Mucosa of rectum (tissue), 2 donors: ENCODE measurements around the gene BHLHE41.

Source experiments
- H3K27ac ChIP-seq, 2 donors: one replicate each; pipeline ENCODE4 v1.7.0; 2013; ENCODE audit warnings: inconsistent platforms in 2 of 2, low read depth in 2 of 2, low read length in 2 of 2
- H3K27me3 ChIP-seq, 2 donors: one replicate each; pipeline ENCODE4 v1.7.0; 2013; ENCODE audit warnings: low read length in 2 of 2; ENCODE audit not compliant: control insufficient read depth in 2 of 2, insufficient read depth in 2 of 2
- H3K36me3 ChIP-seq, 2 donors: one replicate each; pipeline ENCODE4 v1.7.0; 2013; ENCODE audit warnings: low read length in 2 of 2; ENCODE audit not compliant: control insufficient read depth in 2 of 2, insufficient read depth in 2 of 2
- H3K4me1 ChIP-seq, 2 donors: one replicate each; pipeline ENCODE4 v1.7.0; 2013; ENCODE audit warnings: low read length in 2 of 2, mild to moderate bottlenecking in 1 of 2; ENCODE audit not compliant: control insufficient read depth in 2 of 2, insufficient read depth in 2 of 2
- H3K4me3 ChIP-seq, 2 donors: one replicate each; pipeline ENCODE4 v1.7.0; 2013; ENCODE audit warnings: low read length in 2 of 2
- H3K9ac ChIP-seq, 2 donors: one replicate each; pipeline ENCODE4 v1.7.0; 2013; ENCODE audit warnings: low read length in 2 of 2, low read depth in 1 of 2, mild to moderate bottlenecking in 1 of 2
- H3K9me3 ChIP-seq, 2 donors: one replicate each; pipeline ENCODE4 v1.7.0; 2013; ENCODE audit warnings: low read length in 2 of 2; ENCODE audit not compliant: control insufficient read depth in 2 of 2
- donor health status: healthy.
- donor health status: Normal muscosa, but diverticular disease.

The BHLHE41 gene

GRCh38 chr12:26156201-26156871 lies 31.5 kb upstream of the BHLHE41 start:
- Histone ChIP-seq H3K4me3 (no peak overlapping the region), H3K9ac (no peak overlapping the region), H3K4me1 (peaks cover 8 to 12% of the 10 kb centered on the region in 2 donors), H3K27ac (peak overlapping the region; percentile 57 to 59), H3K9me3 (no peaks in the 10 kb centered on the region), H3K27me3 (no peaks in the 10 kb centered on the region), H3K36me3 (no peaks in the 10 kb centered on the region)

- H3K27me3 ChIP-seq = no peaks in the 10 kb centered on the region
- H3K4me1 ChIP-seq = peaks cover 5 to 8% of the 10 kb centered on the region in 2 donors
- H3K9ac ChIP-seq = no peak overlapping the region
- H3K9me3 ChIP-seq = no peaks in the 10 kb centered on the region
- no peak overlapping the region for H3K27ac ChIP-seq
- no peak overlapping the region for H3K4me3 ChIP-seq
- no peaks in the 10 kb centered on the region for H3K36me3 ChIP-seq
Observed at GRCh38 chr12:26153421-26154154, 28.8 kb upstream of the BHLHE41 start.

GRCh38 chr12:26152507-26153102 lies 27.8 kb upstream of the BHLHE41 start:
- Histone ChIP-seq H3K9me3 (no peaks in the 10 kb centered on the region), H3K4me1 (peaks cover 5 to 6% of the 10 kb centered on the region in 2 donors), H3K27me3 (no peaks in the 10 kb centered on the region), H3K4me3 (no peak overlapping the region), H3K9ac (no peak overlapping the region), H3K36me3 (no peaks in the 10 kb centered on the region), H3K27ac (no peak overlapping the region)

- Histone ChIP-seq H3K4me3 (no peak overlapping the region), H3K27ac (no peak overlapping the region), H3K4me1 (peaks cover 0 to 3% of the 10 kb centered on the region in 2 donors), H3K36me3 (no peaks in the 10 kb centered on the region), H3K9me3 (no peaks in the 10 kb centered on the region), H3K27me3 (no peaks in the 10 kb centered on the region), H3K9ac (no peak overlapping the region)
Observed at GRCh38 chr12:26150736-26151450, 26.1 kb upstream of the BHLHE41 start.

- Histone ChIP-seq H3K27ac (no peak overlapping the region), H3K9me3 (no peaks in the 10 kb centered on the region), H3K9ac (no peak overlapping the region), H3K4me3 (no peak overlapping the region), H3K4me1 (peaks cover 0 to 3% of the 10 kb centered on the region in 2 donors), H3K27me3 (no peaks in the 10 kb centered on the region), H3K36me3 (no peaks in the 10 kb centered on the region)
Observed at GRCh38 chr12:26149968-26150500, 25.2 kb upstream of the BHLHE41 start.

GRCh38 chr12:26148291-26148690 lies 23.5 kb upstream of the BHLHE41 start:
- Histone ChIP-seq H3K9ac (no peak overlapping the region), H3K4me3 (no peak overlapping the region), H3K27me3 (no peaks in the 10 kb centered on the region)

GRCh38 chr12:26143291-26143690 lies 18.5 kb upstream of the BHLHE41 start:
- no peaks in the 10 kb centered on the region for H3K27me3 ChIP-seq
- H3K9me3 ChIP-seq = no peaks in the 10 kb centered on the region
- H3K27ac ChIP-seq = no peak overlapping the region
- H3K36me3 ChIP-seq = no peaks in the 10 kb centered on the region
- no peak overlapping the region for H3K9ac ChIP-seq
- H3K4me1 ChIP-seq = no peaks in the 10 kb centered on the region
- no peak overlapping the region for H3K4me3 ChIP-seq

More at GRCh38 chr12:26148291-26148690, 23.5 kb upstream of the BHLHE41 start:
- no peak overlapping the region for H3K27ac ChIP-seq
- H3K4me1 ChIP-seq = no peaks in the 10 kb centered on the region
- no peaks in the 10 kb centered on the region for H3K9me3 ChIP-seq
- H3K36me3 ChIP-seq = no peaks in the 10 kb centered on the region

- Histone ChIP-seq H3K9me3 (no peaks in the 10 kb centered on the region), H3K36me3 (no peaks in the 10 kb centered on the region), H3K27me3 (no peaks in the 10 kb centered on the region), H3K4me3 (no peak overlapping the region), H3K9ac (no peak overlapping the region), H3K4me1 (peaks cover 13 to 32% of the 10 kb centered on the region in 2 donors), H3K27ac (no peak overlapping the region)
Observed at GRCh38 chr12:26138860-26139259, 14.0 kb upstream of the BHLHE41 start.

DNA sequence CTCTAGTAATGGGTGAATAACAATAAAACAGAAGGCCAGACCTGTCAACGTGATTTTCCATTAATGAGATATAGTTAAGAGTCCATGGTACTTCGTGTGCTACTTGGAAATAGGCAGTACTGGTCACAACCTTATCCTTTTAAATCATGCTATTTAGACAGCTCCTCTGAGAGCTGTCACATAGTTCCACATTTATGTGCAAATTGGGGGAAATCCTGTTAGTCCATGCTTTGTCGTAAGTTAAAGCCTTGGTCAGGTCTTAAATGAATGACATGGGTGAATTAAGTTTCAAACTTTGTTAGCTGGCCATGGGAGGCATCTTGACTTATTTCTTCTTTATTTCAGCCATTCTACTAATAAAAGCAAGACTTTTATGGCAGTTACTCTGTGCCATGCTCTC lies 11.9 kb upstream of the BHLHE41 start:
- Histone ChIP-seq H3K9ac (no peak overlapping the region), H3K27ac (no peak overlapping the region), H3K27me3 (no peaks in the 10 kb centered on the region), H3K9me3 (no peaks in the 10 kb centered on the region), H3K36me3 (no peaks in the 10 kb centered on the region), H3K4me1 (peaks cover 13 to 32% of the 10 kb centered on the region in 2 donors), H3K4me3 (no peak overlapping the region)
